Esophagus muscularis mucosa (tissue), 4 donors: ENCODE measurements around the gene PYGB. TPM values are rescaled to one million over a fixed set of nuclear protein-coding genes. Genes with fewer than 3 reads are reported as not detected.

ENCODE experiments used
- DNase-seq: peaks from one replicate; pipeline ENCODE4 v3.0.0-alpha.2; 2017; ENCODE audit errors: extremely low spot score
- H3K27ac ChIP-seq, 4 donors: fragments of 200-600 bp; sonication (generic); replicated peaks in 1 of 4; 1 replicate in 3 of 4; 2 replicates in 1 of 4; pipeline ENCODE4 v1.5.1; 2016 to 2019; ENCODE audit warnings: mild to moderate bottlenecking in 1 of 4
- H3K27me3 ChIP-seq, 4 donors: fragments of 200-600 bp; sonication (generic); one replicate each; pipeline versions ENCODE4 v1.5.1 to v1.6.0; 2016 to 2019
- H3K36me3 ChIP-seq, 4 donors: fragments of 200-600 bp; sonication (generic); one replicate each; pipeline ENCODE4 v1.5.1; 2016 to 2019
- H3K4me1 ChIP-seq, 4 donors: fragments of 200-600 bp; sonication (generic); one replicate each; pipeline ENCODE4 v1.5.1; 2016 to 2019
- H3K4me3 ChIP-seq, 4 donors: fragments of 200-600 bp; sonication (generic); 1 replicate in 2 of 4; 2 replicates in 2 of 4; pipeline ENCODE4 v1.5.1; 2016 to 2019; ENCODE audit warnings: mild to moderate bottlenecking in 4 of 4, moderate library complexity in 1 of 4
- H3K9me3 ChIP-seq, 4 donors: fragments of 200-600 bp; sonication (generic); 1 replicate in 3 of 4; 2 replicates in 1 of 4; pipeline ENCODE4 v1.5.1; 2016 to 2019
- CTCF ChIP-seq, 3 experiments: fragments of 200-600 bp in 2 of 3; fragments of 450-650 bp in 1 of 3; sonication (generic) in 2 of 3; IDR thresholded peaks; one replicate each; pipeline ENCODE4 v1.5.1; 2017 to 2019; ENCODE audit warnings: antibody characterized with exemption in 3 of 3, mild to moderate bottlenecking in 2 of 3, moderate library complexity in 1 of 3
- EP300 ChIP-seq: sonication (generic); formaldehyde crosslinking; IDR thresholded peaks from one replicate; pipeline ENCODE4 v1.6.1; 2017; ENCODE audit warnings: antibody characterized with exemption
- POLR2A ChIP-seq: fragments of 450-650 bp; IDR thresholded peaks from one replicate; pipeline ENCODE4 v1.6.1; 2017; ENCODE audit warnings: antibody characterized with exemption, moderate library complexity, mild to moderate bottlenecking, low read depth
- POLR2AphosphoS5 ChIP-seq, 2 donors: sonication (generic); formaldehyde crosslinking; IDR thresholded peaks; one replicate each; pipeline ENCODE4 v1.6.1; 2017; ENCODE audit warnings: antibody characterized with exemption in 2 of 2
- WGBS: methylation state at CpG from one replicate; pipeline ENCODE4 v1.1.5; 2018; 5-methylcytosine and 5-hydroxymethylcytosine counted together
- intact Hi-C: fragments of 100-400 bp; cut with DNase I; formaldehyde crosslinking; loops from one replicate; pipeline ENCODE4 v1.15.1; 2023
- total RNA-seq, 4 donors: library from RNA; depleted of rRNA; stranded (reverse); fragments of >200 nt; gene quantifications; one replicate each; pipeline versions ENCODE4 v1.1.0 to v1.2.1, GENCODE V29; 2016

The PYGB gene
- total RNA-seq: 100 to 1,000 TPM; 398 to 632 (median 462) TPM

GRCh38 chr20:25247956-25248785 is at the start of gene PYGB:
PYGB (plus strand) TSS chr20:25248085; CDS start chr20:25248179, 94 bp downstream.
- peak; percentile 94 for DNase-seq
- Histone ChIP-seq H3K9me3 (no peaks in the 10 kb centered on the region), H3K36me3 (peaks cover 0 to 7% (median 4%) of the 10 kb centered on the region in 4 donors), H3K4me3 (peak within 1 kb of the TSS; percentile 95 to 98 (median 96)), H3K4me1 (peaks cover 43 to 62% (median 50%) of the 10 kb centered on the region in 4 donors), H3K27me3 (no peaks in the 10 kb centered on the region), H3K27ac (peak within 1 kb of the TSS; percentile 96 to 99 (median 98))
- intact Hi-C loops: loop anchor here (2.0 to 10.0 kb wide), 4 partner anchors 51 to 253 kb away; partner anchors contain the start of genes ABHD12, ACSS1, APMAP and ENTPD6
- 0% methylated on average over 11 of the region's 113 CpGs for WGBS
- TF ChIP-seq EP300: no peak
- TF ChIP-seq POLR2A: peak; percentile 86
- peak; percentile 98 to 100 for TF ChIP-seq POLR2AphosphoS5 (IDR thresholded peaks at IDR 0.05)
- peak in 1 of 3 experiments; percentile 5 for TF ChIP-seq CTCF (IDR thresholded peaks at IDR 0.05)

GRCh38 chr20:25198663-25199383 is 49.1 kb upstream of the PYGB start:
- Histone ChIP-seq H3K27ac (peak overlapping the region; percentile 41 to 94 (median 78)), H3K36me3 (no peaks in the 10 kb centered on the region), H3K4me1 (peaks cover 41 to 57% (median 52%) of the 10 kb centered on the region in 4 donors), H3K4me3 (no peak overlapping the region), H3K9me3 (no peaks in the 10 kb centered on the region), H3K27me3 (no peaks in the 10 kb centered on the region)
- intact Hi-C loops: loop anchor here (5.0 kb wide), 3 partner anchors 48 to 207 kb away; partner anchors contain the start of genes ABHD12, APMAP and PYGB
- no peak for DNase-seq
- TF ChIP-seq EP300: no peak
- no peak for TF ChIP-seq CTCF (IDR thresholded peaks at IDR 0.05)
- peak in 1 of 2 donors; percentile 37 for TF ChIP-seq POLR2AphosphoS5 (IDR thresholded peaks at IDR 0.05)
- WGBS: 67% methylated on average over 10 of the region's 11 CpGs

- intact Hi-C loops: loop anchor here (5.0 kb wide), 3 partner anchors 48 to 207 kb away; partner anchors contain the start of genes ABHD12, APMAP and PYGB
- no peaks in the 10 kb centered on the region for H3K27me3 ChIP-seq
- H3K27ac ChIP-seq: peak overlapping the region; percentile 41 to 94 (median 78)
- no peak for DNase-seq
- no peak overlapping the region for H3K4me3 ChIP-seq
- WGBS: 72% methylated on average over 5 of the region's 5 CpGs
- TF ChIP-seq EP300 (no peak), CTCF (IDR thresholded peaks at IDR 0.05) (no peak), POLR2AphosphoS5 (IDR thresholded peaks at IDR 0.05) (no peak), POLR2A (no peak)
- H3K4me1 ChIP-seq: peaks cover 47 to 62% (median 54%) of the 10 kb centered on the region in 4 donors
- no peaks in the 10 kb centered on the region for H3K36me3 ChIP-seq
- H3K9me3 ChIP-seq: no peaks in the 10 kb centered on the region
Observed at GRCh38 chr20:25199473-25200260, 48.2 kb upstream of the PYGB start.

GRCh38 chr20:25203089-25203488 is 44.8 kb upstream of the PYGB start:
- Histone ChIP-seq H3K4me3 (no peak overlapping the region), H3K27me3 (no peaks in the 10 kb centered on the region), H3K36me3 (peaks cover 0 to 12% (median 9%) of the 10 kb centered on the region in 4 donors), H3K9me3 (no peaks in the 10 kb centered on the region), H3K27ac (no peak overlapping the region), H3K4me1 (peaks cover 34 to 50% (median 41%) of the 10 kb centered on the region in 4 donors)
- intact Hi-C loops: no loop called here
- DNase-seq: no peak
- TF ChIP-seq EP300: no peak
- no peak for TF ChIP-seq POLR2AphosphoS5 (IDR thresholded peaks at IDR 0.05)
- no peak for TF ChIP-seq POLR2A
- no peak for TF ChIP-seq CTCF (IDR thresholded peaks at IDR 0.05)
- WGBS: 49% methylated on average over 2 of the region's 2 CpGs
